Transverse colon (tissue), 4 donors: ENCODE results near the gene CDK10. TPM values are rescaled to one million over a fixed set of nuclear protein-coding genes. Genes with fewer than 3 reads are reported as not detected.

ENCODE experiments used
- DNase-seq: peaks from one replicate; pipeline ENCODE4 v3.0.0-alpha.2; 2019
- H3K27ac ChIP-seq, 4 donors: fragments of 200-600 bp; sonication (generic); 2 replicates each; pipeline ENCODE4 v1.5.1; 2016 to 2018; ENCODE audit warnings: inconsistent platforms in 4 of 4
- H3K27me3 ChIP-seq: fragments of 200-600 bp; sonication (generic); 2 replicates; pipeline ENCODE4 v1.5.1; 2017; ENCODE audit warnings: inconsistent platforms
- H3K36me3 ChIP-seq, 4 donors: fragments of 200-600 bp; sonication (generic); 2 replicates each; pipeline ENCODE4 v1.5.1; 2017 to 2019; ENCODE audit warnings: inconsistent platforms in 4 of 4
- H3K4me1 ChIP-seq, 4 donors: fragments of 200-600 bp; sonication (generic); 2 replicates each; pipeline ENCODE4 v1.5.1; 2017 to 2020; ENCODE audit warnings: inconsistent platforms in 4 of 4
- H3K4me3 ChIP-seq, 4 donors: fragments of 200-600 bp; sonication (generic); 1 replicate in 1 of 4; 2 replicates in 3 of 4; pipeline versions ENCODE4 v1.5.1 to v1.6.1; 2017 to 2019; ENCODE audit warnings: inconsistent platforms in 4 of 4
- H3K9me3 ChIP-seq, 2 donors: fragments of 200-600 bp; sonication (generic); 2 replicates each; pipeline ENCODE4 v1.5.1; 2017 to 2019; ENCODE audit warnings: inconsistent platforms in 2 of 2
- EP300 ChIP-seq: sonication (generic); formaldehyde crosslinking; IDR thresholded peaks from one replicate; pipeline ENCODE4 v1.6.1; 2017; ENCODE audit warnings: antibody characterized with exemption, low read depth
- POLR2A ChIP-seq: fragments of 450-650 bp; IDR thresholded peaks from one replicate; pipeline ENCODE4 v1.6.1; 2016; ENCODE audit warnings: antibody characterized with exemption, mild to moderate bottlenecking, moderate library complexity
- POLR2AphosphoS5 ChIP-seq, 3 donors: sonication (generic); formaldehyde crosslinking; IDR thresholded peaks; one replicate each; pipeline ENCODE4 v1.6.1; 2016; ENCODE audit warnings: antibody characterized with exemption in 3 of 3
- whole genome bisulfite sequencing, 2 donors: methylation state at CpG; one replicate each; pipeline ENCODE4 v1.1.5; 2018; ENCODE audit warnings: low coverage in 1 of 2; 5-methylcytosine and 5-hydroxymethylcytosine counted together
- in situ Hi-C, 4 donors: fragments of 200-750 bp; cut with MboI; loops; one replicate each; pipeline versions ENCODE4 v1.15.0 to v1.15.1; 2017; ENCODE audit warnings: low sequenced_read_pairs in 3 of 4, low pct_ligation_motif_present in 1 of 4, low pct_unique_long_range_greater_than_20kb in 1 of 4
- intact Hi-C: fragments of 100-400 bp; cut with DNase I; formaldehyde crosslinking; loops from one replicate; pipeline ENCODE4 v1.15.1; 2023; ENCODE audit warnings: low total_unique reads
- total RNA-seq, 4 donors: library from RNA; depleted of rRNA; stranded (reverse); fragments of >200 nt; gene quantifications; one replicate each; pipeline ENCODE4 v1.1.0, GENCODE V29; 2016
- TF ChIP-seq, protein P1 (sequence below), 5 experiments: fragments of 200-600 bp in 3 of 5; fragments of 450-650 bp in 2 of 5; sonication (generic) in 3 of 5; IDR thresholded peaks; 1 replicate in 2 of 5; 2 replicates in 3 of 5; pipeline ENCODE4 v1.5.1; 2016 to 2017; ENCODE audit warnings: antibody characterized with exemption in 5 of 5, inconsistent platforms in 3 of 5, mild to moderate bottlenecking in 2 of 5, moderate library complexity in 1 of 5

Gene CDK10
- total RNA-seq, 4 donors from 2014 or later, result 69.6 to 304 (median 74.2) TPM

- H3K36me3 ChIP-seq, result peaks cover 0 to 9% (median 4%) of the 10 kb centered on the region in 4 donors
- 74 to 91% methylated on average over 6 to 24 of the region's 30 CpGs for WGBS, 2 donors
- no peaks in the 10 kb centered on the region for H3K27me3 ChIP-seq
- H3K4me3 ChIP-seq, result peak overlapping the region in 2 of 4 donors; percentile 71 to 96
- no peaks in the 10 kb centered on the region for H3K9me3 ChIP-seq
- H3K4me1 ChIP-seq, result peaks cover 13 to 41% (median 31%) of the 10 kb centered on the region in 4 donors
- intact Hi-C loops, result no loop called here
- in situ Hi-C loops, result no loop called here
- DNase-seq, result peak; percentile 57
- peak overlapping the region; percentile 98 to 100 (median 99) for H3K27ac ChIP-seq
- TF ChIP-seq EP300, result no peak
- no peak for TF ChIP-seq POLR2AphosphoS5 (IDR thresholded peaks at IDR 0.05)
Measured at GRCh38 chr16:89723279-89724250, 37.1 kb downstream of the CDK10 start.

DNA sequence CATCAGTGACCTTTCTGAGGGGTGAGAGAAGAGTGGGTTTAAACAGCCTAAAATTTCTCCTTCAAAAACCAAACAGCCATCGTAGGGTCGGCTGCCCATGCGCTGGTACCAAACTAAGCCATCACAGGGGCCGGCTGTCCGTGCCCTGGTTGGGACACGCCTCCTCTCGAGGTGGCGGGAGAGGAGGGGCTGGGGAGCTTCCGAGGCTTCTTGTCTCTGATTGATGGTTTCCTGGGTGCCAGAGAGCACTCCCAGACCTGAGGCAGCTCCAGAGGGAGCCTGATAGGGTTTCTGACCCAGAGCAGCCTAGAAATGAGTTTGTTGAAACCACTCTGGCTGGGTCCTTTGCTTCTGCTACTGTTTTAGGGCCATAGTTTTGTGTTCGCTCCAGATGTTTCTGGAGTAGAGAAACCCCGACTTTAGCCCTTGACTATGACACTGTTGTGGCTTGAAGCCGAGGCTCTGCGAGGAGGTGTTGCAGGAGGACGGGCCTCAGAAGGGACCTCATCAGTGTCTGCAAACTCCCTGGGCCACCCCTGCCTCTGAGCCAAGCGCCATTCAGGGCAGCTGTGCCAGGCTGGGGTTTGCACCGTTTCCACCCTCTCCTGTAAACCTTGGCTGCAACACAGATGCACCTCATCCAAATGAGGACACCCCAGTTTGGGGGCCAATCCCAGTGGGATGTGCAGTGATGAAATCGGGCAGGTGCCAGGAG lies 41.1 kb downstream of the CDK10 start:
- WGBS, 2 donors, result 90% methylated on average over 17 of the region's 17 CpGs; no CpG with 5 or more reads in 1 of the 2 donors
- in situ Hi-C loops (no loop called here), intact Hi-C loops (no loop called here)
- no peaks in the 10 kb centered on the region for H3K27me3 ChIP-seq
- no peak overlapping the region for H3K4me3 ChIP-seq
- H3K4me1 ChIP-seq, result peaks cover 10 to 20% (median 15%) of the 10 kb centered on the region in 4 donors
- no peak for DNase-seq
- TF ChIP-seq, protein P1, sequence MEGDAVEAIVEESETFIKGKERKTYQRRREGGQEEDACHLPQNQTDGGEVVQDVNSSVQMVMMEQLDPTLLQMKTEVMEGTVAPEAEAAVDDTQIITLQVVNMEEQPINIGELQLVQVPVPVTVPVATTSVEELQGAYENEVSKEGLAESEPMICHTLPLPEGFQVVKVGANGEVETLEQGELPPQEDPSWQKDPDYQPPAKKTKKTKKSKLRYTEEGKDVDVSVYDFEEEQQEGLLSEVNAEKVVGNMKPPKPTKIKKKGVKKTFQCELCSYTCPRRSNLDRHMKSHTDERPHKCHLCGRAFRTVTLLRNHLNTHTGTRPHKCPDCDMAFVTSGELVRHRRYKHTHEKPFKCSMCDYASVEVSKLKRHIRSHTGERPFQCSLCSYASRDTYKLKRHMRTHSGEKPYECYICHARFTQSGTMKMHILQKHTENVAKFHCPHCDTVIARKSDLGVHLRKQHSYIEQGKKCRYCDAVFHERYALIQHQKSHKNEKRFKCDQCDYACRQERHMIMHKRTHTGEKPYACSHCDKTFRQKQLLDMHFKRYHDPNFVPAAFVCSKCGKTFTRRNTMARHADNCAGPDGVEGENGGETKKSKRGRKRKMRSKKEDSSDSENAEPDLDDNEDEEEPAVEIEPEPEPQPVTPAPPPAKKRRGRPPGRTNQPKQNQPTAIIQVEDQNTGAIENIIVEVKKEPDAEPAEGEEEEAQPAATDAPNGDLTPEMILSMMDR (IDR thresholded peaks at IDR 0.05), result no peak
- no peak for TF ChIP-seq POLR2A
- no peak for TF ChIP-seq EP300
- no peak for TF ChIP-seq POLR2AphosphoS5 (IDR thresholded peaks at IDR 0.05)
- H3K36me3 ChIP-seq, result peaks cover 0 to 34% (median 13%) of the 10 kb centered on the region in 4 donors
- no peak overlapping the region for H3K27ac ChIP-seq
- no peaks in the 10 kb centered on the region for H3K9me3 ChIP-seq

GRCh38 chr16:89729293-89729692 lies 42.8 kb downstream of the CDK10 start:
- TF ChIP-seq, protein P1 (IDR thresholded peaks at IDR 0.05), result no peak
- TF ChIP-seq POLR2AphosphoS5 (IDR thresholded peaks at IDR 0.05) (no peak), POLR2A (no peak)
- Histone ChIP-seq H3K4me1 (peaks cover 0 to 2% (median 0%) of the 10 kb centered on the region in 4 donors), H3K36me3 (peaks cover 0 to 42% (median 20%) of the 10 kb centered on the region in 4 donors), H3K27me3 (no peaks in the 10 kb centered on the region), H3K9me3 (no peaks in the 10 kb centered on the region), H3K27ac (no peak overlapping the region), H3K4me3 (no peak overlapping the region)
- no peak for DNase-seq
- in situ Hi-C loops (no loop called here), intact Hi-C loops (no loop called here)
- WGBS, 2 donors, result 94% methylated on average over 13 of the region's 18 CpGs; no CpG with 5 or more reads in 1 of the 2 donors

DNA sequence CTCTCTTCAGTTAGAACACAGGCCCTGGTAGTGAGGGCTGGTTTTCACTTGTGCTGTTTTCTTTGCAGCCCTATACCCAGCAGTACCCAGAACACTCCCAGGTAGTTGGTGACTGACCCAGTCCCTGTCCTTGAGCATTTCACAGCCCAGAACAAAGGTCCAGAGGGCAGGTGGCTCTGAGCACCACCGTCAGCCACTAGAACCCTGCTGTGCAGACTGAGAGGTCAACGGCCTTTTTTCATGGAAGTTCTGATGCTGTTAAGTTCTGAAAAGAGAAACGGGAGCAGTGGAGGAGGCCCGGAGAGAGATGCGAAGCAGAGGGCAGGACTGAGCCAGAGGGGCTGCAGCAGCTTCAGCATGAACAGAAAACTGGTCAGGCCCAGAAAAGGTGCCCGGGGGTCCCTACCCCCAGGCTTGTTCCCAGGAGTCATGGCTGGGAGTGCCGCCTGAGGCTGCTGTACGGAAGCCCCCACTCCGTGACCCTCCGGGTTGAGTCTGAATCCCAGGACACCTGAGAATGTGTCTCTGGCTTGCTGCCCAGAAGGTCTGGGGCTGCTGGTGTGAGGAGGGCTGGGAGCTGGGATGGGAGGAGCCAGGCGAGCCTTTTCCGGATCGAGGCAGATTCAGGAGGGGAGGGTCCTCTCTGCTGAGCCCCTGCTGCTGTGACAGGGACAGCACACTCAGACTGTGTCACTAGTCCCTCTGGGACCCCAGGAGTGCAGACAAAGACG lies 43.5 kb downstream of the CDK10 start:
- no peaks in the 10 kb centered on the region for H3K4me1 ChIP-seq
- in situ Hi-C loops (no loop called here), intact Hi-C loops (no loop called here)
- no peak for DNase-seq
- 86% methylated on average over 14 of the region's 14 CpGs; no CpG with 5 or more reads in 1 of the 2 donors for WGBS, 2 donors
- H3K4me3 ChIP-seq, result no peak overlapping the region
- TF ChIP-seq POLR2AphosphoS5 (IDR thresholded peaks at IDR 0.05), result no peak
- TF ChIP-seq, protein P1 (IDR thresholded peaks at IDR 0.05), result no peak
- no peak for TF ChIP-seq POLR2A
- TF ChIP-seq EP300, result no peak
- no peaks in the 10 kb centered on the region for H3K9me3 ChIP-seq
- peaks cover 0 to 49% (median 23%) of the 10 kb centered on the region in 4 donors for H3K36me3 ChIP-seq
- H3K27ac ChIP-seq, result no peak overlapping the region
- no peaks in the 10 kb centered on the region for H3K27me3 ChIP-seq
